Hematopoietic multipotent progenitor cell treated with erythropoietin and hydrocortisone succinate and interleukin-3 and kit ligand, for 17 days (in vitro differentiated cells): ENCODE measurements around the gene CALCR.
A peak's percentile ranks its signal among the peaks of the same experiment; 100 is the strongest.
"Not testable (repeated sequence)": the region's sequence is repeated elsewhere in the genome, so short reads cannot be mapped to it uniquely, and the experiment has no call there.

ENCODE experiments used
- DNase-seq: peaks from one replicate; pipeline ENCODE4 v3.0.0-alpha.2; 2015; ENCODE audit warnings: low spot score

Gene CALCR

DNA sequence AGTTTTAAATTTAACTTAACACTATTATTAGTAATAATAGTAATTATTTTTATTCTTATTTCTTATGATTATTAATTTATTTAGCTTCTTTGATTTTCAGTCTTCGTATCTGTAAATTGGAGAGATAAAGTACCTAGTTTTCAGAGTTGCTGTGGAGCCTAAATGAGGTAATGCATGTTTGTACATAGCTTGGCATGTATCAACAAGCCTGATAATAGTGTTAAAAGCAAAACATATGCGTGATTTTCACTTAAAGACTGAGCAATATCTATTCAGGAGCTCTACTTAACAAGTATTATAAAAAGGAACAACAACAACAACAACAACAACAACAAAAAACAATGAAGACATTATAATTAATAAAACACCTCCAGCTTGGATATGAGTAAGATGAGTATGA is 12.4 kb downstream of the CALCR start:
- DNase-seq = no peak

DNA sequence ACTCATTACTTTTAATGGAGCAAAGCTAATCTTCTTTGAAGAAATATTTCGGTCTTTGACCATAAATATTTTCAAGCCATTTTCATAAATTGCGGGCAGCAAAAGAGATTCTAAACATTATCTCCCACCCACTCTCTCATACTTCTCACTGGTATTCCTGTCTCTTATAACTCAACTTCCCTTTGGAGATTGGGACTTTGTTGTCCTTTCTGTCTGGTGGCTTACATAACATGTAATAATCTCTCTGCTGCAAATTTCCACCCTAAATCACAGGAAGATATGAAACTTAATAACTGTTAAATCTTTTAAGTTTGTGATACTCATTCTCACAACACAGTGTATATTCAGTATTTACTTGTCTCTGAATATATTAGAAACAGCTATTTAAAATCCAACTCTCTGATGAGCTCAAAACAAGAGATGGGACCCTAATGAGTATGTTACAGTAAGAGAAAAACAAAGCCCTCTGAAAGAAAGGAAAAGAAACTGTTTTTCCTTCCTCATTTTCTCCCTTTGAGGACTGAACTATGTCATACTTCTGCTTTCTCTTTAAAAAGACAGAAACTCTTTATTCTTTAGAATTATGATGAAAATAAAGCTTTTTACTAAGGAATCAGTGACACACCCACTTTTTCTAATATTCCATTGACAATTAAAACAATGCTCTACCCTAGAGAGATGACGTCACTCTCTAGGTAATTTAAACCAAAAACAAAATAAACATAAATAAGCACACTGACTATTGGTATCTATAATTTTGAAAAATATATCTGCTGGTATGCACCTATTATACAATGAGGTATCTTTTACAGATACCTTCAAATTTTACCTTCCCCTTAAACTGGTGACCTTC is 14.7 kb downstream of the CALCR start:
- no peak for DNase-seq

- DNase-seq = no peak
Measured at GRCh38 chr7:93558705-93559614, 15.6 kb downstream of the CALCR start.

DNA sequence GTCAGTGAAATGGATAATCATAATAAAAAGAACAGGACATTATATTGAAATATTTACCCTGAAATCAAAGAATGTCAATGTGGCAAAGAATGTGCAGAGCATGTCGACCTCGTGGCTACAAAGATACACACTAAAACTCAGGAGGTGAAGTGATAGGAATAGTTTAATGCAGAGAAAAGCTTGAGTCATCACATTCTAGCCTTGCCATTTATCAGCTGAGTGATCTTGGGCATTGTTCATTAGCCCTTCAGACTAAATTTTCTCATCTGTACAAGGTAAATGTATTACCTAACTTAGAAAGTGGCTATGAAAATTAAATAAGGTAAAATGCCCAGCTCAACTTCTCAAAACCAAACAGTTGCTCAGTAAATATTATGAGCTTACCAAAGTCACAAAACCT is 22.6 kb downstream of the CALCR start:
- no peak for DNase-seq

GRCh38 chr7:93551063-93551895 is 23.2 kb downstream of the CALCR start:
- DNase-seq = peak; percentile 38

DNA sequence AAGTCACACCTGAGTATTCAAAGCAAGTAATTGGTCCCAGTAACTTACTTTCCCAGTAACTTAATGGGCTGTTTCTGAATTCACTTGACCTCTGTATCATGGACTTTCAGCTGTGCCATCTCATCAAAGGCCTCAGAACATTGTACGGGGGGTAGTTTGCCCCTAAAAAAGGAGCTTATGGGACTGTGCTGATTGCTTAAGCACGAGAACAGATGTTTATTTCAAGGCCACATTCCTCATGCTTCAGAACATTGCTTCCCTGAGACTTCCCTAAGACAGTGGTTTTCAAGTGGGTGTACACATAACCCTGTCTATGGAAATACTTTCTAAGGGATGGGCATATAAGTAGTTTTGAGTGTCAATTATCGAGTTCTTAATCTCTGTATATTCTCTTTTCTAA is 26.8 kb downstream of the CALCR start:
- no peak for DNase-seq

DNA sequence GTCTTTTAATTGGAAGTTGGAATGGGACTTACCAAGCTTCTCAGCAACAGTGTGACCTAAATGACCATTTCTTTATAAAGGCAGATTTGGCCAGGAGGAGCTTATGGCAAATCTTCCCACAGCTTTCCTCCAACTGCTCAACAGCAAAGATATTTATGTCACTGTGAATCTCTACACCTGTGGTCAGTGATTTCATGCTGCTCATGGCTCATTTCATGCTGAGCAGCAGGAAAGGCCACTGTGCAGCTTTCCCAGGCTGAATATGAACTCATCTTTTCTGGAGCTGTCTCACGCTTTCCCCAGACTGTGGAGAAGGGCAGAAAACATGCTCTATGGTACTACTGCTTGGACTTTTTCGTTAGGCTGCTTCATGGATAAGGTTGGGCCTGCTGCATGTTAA is 29.8 kb downstream of the CALCR start:
- DNase-seq = no peak

- no peak for DNase-seq
Measured at GRCh38 chr7:93538061-93538460, 36.5 kb downstream of the CALCR start.

- DNase-seq = no peak
Measured at GRCh38 chr7:93535616-93536015, 38.9 kb downstream of the CALCR start.

GRCh38 chr7:93530701-93531100 is 43.8 kb downstream of the CALCR start:
- no peak for DNase-seq

- no peak for DNase-seq
Measured at GRCh38 chr7:93516834-93517233, 57.7 kb downstream of the CALCR start.

DNA sequence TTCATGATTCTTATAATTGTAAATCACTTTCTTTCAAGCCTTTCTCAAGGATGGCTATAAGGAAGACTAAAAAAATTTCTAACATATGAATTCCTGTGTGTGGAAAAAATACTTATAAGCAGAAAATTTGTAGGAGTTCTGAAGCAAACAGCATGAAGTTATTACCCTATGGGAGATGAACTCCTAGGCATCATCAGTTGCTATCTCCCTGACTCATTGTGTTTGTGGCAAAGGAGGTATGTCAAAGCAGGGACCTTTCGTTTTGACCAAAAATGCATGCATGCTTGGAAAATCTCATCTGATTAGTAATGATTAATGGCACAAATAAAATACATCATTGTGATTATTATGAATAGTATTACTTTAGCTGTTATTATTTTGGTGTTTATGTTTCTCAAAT is 59.4 kb downstream of the CALCR start:
- DNase-seq = no peak

GRCh38 chr7:93509303-93509702 is 65.2 kb downstream of the CALCR start:
- no peak for DNase-seq

DNA sequence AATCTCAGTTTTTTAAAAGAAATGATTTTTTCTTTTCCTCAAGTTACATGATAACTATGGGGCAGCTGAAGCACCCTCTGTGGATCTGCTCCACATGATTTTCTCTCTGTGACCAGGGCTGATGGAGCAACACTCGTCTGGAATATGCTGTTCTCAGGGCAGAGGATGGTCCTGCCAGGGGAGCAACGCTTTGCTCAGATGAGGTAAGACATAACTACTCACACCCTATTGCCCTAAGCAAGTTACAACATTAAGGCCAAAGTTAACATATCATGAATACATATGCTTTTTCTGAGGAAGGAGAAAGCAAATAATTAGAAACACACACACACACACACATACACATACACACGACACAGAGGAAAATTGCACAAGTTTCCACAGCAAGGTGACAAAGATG is 71.4 kb downstream of the CALCR start:
- no peak for DNase-seq

DNA sequence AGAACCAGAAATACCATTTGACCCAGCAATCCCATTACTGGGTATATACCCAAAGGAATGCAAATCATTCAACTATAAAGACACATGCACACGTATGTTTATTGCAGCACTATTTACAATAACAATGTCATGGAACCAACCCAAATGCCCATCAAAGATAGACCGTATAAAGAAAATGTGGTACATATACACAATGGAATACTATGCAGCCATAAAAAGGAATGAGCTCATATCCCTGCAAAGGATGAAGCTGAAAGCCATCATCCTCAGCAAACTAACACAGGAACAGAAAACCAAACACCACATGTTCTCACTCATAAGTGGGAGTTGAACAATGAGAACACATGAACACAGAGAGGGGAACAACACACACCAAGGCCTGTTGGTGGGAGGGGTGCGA is 82.7 kb downstream of the CALCR start:
- not testable (repeated sequence) for DNase-seq

DNA sequence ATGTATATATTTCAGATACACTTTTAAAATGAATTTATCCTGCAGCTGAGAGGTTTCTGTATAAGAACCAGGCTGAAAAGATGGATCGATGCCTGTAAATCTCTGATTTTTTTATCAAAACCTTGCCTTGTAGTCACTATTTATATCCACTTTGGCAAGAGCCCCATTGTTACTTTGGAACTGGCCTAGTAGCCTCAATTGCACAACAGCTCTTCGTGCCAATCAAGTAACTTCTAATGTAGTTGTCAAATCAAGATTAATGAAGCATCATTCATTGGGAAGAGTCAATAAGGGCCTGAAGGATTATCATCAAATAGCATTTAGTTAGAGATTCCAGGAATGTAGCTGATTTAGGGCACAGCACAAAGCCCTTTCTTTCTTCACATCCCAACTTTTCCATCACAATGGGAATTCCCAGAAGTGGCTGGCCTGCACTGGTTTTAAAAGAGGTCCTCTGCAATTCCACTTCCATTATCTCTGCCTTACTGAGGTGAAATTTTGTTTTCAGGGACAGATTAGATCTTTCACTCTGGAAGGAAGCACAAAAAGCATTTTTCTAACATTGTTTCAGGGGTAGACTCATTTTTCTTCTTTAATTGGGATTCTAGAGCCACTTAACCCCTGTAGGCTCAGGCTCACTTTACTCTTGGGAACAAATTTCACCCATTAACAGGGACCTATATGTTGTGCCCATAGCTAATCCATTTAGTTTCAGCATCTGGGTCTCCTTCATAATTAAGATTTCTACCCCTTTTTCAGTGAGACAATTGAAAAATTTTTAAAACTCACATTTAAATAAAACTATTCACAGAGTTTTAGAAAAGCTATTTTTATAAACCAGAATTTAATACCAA is 97.8 kb downstream of the CALCR start:
- DNase-seq = no peak

GRCh38 chr7:93475811-93476210 is 98.7 kb downstream of the CALCR start:
- no peak for DNase-seq

DNA sequence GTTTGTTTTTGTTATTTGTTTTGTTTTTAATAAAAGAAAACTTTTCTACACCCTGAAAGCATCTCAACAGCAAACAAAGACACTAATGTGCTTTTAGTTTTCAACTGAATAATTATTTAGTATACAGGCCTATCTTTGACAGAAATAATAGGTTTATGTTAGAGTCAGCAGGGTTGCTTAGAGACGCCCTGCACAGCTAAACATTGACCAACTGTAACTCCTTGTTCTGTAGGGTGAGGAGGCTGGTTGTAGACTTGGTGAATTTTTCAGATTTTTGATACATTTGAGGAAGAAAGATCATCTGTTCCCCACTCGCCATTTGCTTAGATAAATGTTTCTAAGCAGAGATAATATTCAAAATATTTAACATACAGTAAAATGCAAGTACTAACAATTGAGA is 103.1 kb downstream of the CALCR start:
- no peak for DNase-seq

DNA sequence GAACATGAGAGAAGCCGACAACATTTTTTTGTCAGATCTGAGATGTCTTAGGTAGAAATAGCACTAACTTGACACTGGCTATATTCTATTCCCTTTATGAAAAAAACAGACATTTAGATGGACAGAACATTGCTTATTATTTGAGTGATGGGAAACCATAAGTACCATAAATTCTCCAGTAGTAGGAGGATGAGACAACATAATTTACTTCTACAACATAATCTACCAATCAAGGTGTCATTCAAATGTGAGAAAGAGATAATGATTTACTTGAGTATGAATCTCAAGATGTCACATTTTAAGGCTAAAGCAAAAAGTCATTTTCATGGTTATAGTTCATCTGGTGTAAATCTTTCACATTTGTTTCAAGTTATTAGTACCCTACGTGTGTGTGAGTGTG is 110.8 kb downstream of the CALCR start:
- DNase-seq = no peak

DNA sequence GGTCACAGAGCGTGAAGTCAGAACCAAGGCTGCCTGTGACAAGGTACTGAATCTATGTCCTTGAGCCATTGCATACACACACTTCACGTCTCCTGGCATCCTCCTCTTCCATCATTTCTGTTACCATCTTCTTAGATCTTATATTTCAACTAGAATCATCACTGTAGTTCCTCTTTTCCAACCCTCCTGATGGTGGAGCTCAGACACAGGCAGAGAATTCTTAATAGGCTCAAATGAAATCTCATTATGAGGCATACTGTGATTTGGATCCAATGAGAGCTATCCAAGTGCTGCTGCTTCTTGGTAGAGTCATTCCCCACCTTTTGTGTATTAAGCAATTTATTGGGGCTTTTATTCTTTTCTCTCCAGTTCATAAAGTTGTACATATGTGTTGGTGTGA is 113.2 kb downstream of the CALCR start:
- DNase-seq = no peak

- DNase-seq = no peak
Measured at GRCh38 chr7:93453262-93453661, 121.3 kb downstream of the CALCR start.
